NCI-H1694 treated with DMSO at 0.1 percent for 48 hours (cell line): ENCODE data around the gene CYP1A1.
A peak's percentile ranks its signal among the peaks of the same experiment; 100 is the strongest.
"Not testable (repeated sequence)": the region's sequence is repeated elsewhere in the genome, so short reads cannot be mapped to it uniquely, and the experiment has no call there.

Experiments used
- DNase-seq: peaks from one replicate; lab custom pipeline; 2025; lab: John Stamatoyannopoulos, UW

The CYP1A1 gene

GRCh38 chr15:74725225-74725774 is at the start of gene CYP1A1:
Gene CYP1A1, minus strand, starts transcription at chr15:74725528. Its CDS starts 2,431 bp downstream, at chr15:74723097.
- DNase-seq: no peak

- no peak for DNase-seq
These were observed 48.5 kb upstream of the CYP1A1 start for GRCh38 chr15:74773731-74774252.

GRCh38 chr15:74773329-74773728 is 48.0 kb upstream of the CYP1A1 start:
- no peak for DNase-seq

GRCh38 chr15:74770211-74770903 is 45.0 kb upstream of the CYP1A1 start:
- no peak for DNase-seq

- no peak for DNase-seq
These were observed 44.2 kb upstream of the CYP1A1 start for GRCh38 chr15:74769463-74770025.

GRCh38 chr15:74768771-74769342 is 43.5 kb upstream of the CYP1A1 start:
- peak; percentile 51 for DNase-seq

GRCh38 chr15:74768099-74768770 is 42.9 kb upstream of the CYP1A1 start:
- DNase-seq: no peak

GRCh38 chr15:74767167-74768098 is 42.1 kb upstream of the CYP1A1 start:
- no peak for DNase-seq

GRCh38 chr15:74763416-74763815 is 38.1 kb upstream of the CYP1A1 start:
- DNase-seq: no peak

GRCh38 chr15:74762791-74763150 is 37.4 kb upstream of the CYP1A1 start:
- no peak for DNase-seq

- DNase-seq: no peak
These were observed 33.4 kb upstream of the CYP1A1 start for GRCh38 chr15:74758736-74759135.

- no peak for DNase-seq
These were observed 29.4 kb upstream of the CYP1A1 start for GRCh38 chr15:74754593-74755215.

- no peak for DNase-seq
These were observed 27.2 kb upstream of the CYP1A1 start for GRCh38 chr15:74752531-74752930.

GRCh38 chr15:74752011-74752410 is 26.7 kb upstream of the CYP1A1 start:
- DNase-seq: no peak

GRCh38 chr15:74750751-74751150 is 25.4 kb upstream of the CYP1A1 start:
- no peak for DNase-seq

- DNase-seq: no peak
These were observed 24.5 kb upstream of the CYP1A1 start for GRCh38 chr15:74749832-74750231.

GRCh38 chr15:74748322-74748946 is 23.1 kb upstream of the CYP1A1 start, which contains the start of gene CYP1A2:
Gene CYP1A2, plus strand, starts transcription at chr15:74748845. Its CDS starts 894 bp downstream, at chr15:74749739.
- no peak for DNase-seq

- DNase-seq: no peak
These were observed 21.1 kb upstream of the CYP1A1 start for GRCh38 chr15:74746389-74746788.

- no peak for DNase-seq
These were observed 17.1 kb upstream of the CYP1A1 start for GRCh38 chr15:74742422-74742821.

GRCh38 chr15:74738239-74738638 is 12.9 kb upstream of the CYP1A1 start:
- not testable (repeated sequence) for DNase-seq
